DND-41 (cell line): Measurements from ENCODE around the gene C1orf74.

Experiments used
- ATAC-seq: fragments of 200-7000 bp; cut with Tn5 transposase; 3 replicates; pipeline ENCODE4 v1.9.1; 2021; ENCODE audit warnings: low read depth; ENCODE audit not compliant: insufficient read depth
- DNase-seq: peaks from one replicate; pipeline ENCODE4 v3.0.0-alpha.2; 2020
- H2AFZ ChIP-seq: 2 replicates; pipeline ENCODE4 v1.6.0; 2012; ENCODE audit warnings: low read depth, low read length
- H3K27ac ChIP-seq: 2 replicates; pipeline ENCODE4 v1.5.1; 2012; ENCODE audit warnings: low read length, inconsistent platforms
- H3K27me3 ChIP-seq: fragments of 200-600 bp; sonication (generic); 2 replicates; pipeline ENCODE4 v1.6.0; 2012; ENCODE audit warnings: low read length, mild to moderate bottlenecking, inconsistent platforms; ENCODE audit not compliant: insufficient read depth, poor library complexity
- H3K36me3 ChIP-seq: 2 replicates; pipeline ENCODE4 v1.5.1; 2012; ENCODE audit warnings: low read length, inconsistent platforms; ENCODE audit not compliant: insufficient read depth
- H3K4me1 ChIP-seq: 2 replicates; pipeline ENCODE4 v1.5.1; 2012; ENCODE audit warnings: mild to moderate bottlenecking, low read length; ENCODE audit not compliant: insufficient read depth
- H3K4me2 ChIP-seq: 2 replicates; pipeline ENCODE4 v1.6.0; 2012; ENCODE audit warnings: mild to moderate bottlenecking, moderate library complexity, low read length, inconsistent platforms; ENCODE audit not compliant: insufficient read depth
- H3K4me3 ChIP-seq, 2 experiments: fragments of 200-600 bp in 1 of 2; shearing (Covaris generic) in 1 of 2; 2 replicates each; pipeline ENCODE4 v1.5.1; 2012 to 2016; ENCODE audit warnings: inconsistent platforms in 2 of 2, low read length in 2 of 2, mild to moderate bottlenecking in 2 of 2, low read depth in 1 of 2, moderate library complexity in 1 of 2
- H3K79me2 ChIP-seq: 2 replicates; pipeline ENCODE4 v1.6.0; 2012; ENCODE audit warnings: low read length, inconsistent platforms; ENCODE audit not compliant: insufficient read depth
- H3K9ac ChIP-seq: 2 replicates; pipeline ENCODE4 v1.6.0; 2012; ENCODE audit warnings: low read depth, mild to moderate bottlenecking, inconsistent platforms, low read length, moderate library complexity
- H3K9me3 ChIP-seq: 2 replicates; pipeline ENCODE4 v1.5.1; 2012; ENCODE audit warnings: low read length, moderate library complexity, mild to moderate bottlenecking, inconsistent platforms; ENCODE audit not compliant: insufficient read depth, severe bottlenecking
- H4K20me1 ChIP-seq: 2 replicates; pipeline ENCODE4 v1.6.0; 2012; ENCODE audit warnings: low read length; ENCODE audit not compliant: insufficient read depth
- EZH2 ChIP-seq: IDR thresholded peaks from 3 replicates; pipeline ENCODE4 v1.6.1; 2012; ENCODE audit warnings: borderline replicate concordance, low read depth, mild to moderate bottlenecking, moderate library complexity, low read length, inconsistent platforms; ENCODE audit not compliant: severe bottlenecking
- TF ChIP-seq, protein P1 (sequence below): IDR thresholded peaks from 2 replicates; pipeline ENCODE4 v1.5.1; 2012; ENCODE audit warnings: borderline replicate concordance, low read length, moderate library complexity, mild to moderate bottlenecking; ENCODE audit not compliant: poor library complexity, severe bottlenecking; ENCODE audit errors: extremely low read depth

C1orf74 gene

DNA sequence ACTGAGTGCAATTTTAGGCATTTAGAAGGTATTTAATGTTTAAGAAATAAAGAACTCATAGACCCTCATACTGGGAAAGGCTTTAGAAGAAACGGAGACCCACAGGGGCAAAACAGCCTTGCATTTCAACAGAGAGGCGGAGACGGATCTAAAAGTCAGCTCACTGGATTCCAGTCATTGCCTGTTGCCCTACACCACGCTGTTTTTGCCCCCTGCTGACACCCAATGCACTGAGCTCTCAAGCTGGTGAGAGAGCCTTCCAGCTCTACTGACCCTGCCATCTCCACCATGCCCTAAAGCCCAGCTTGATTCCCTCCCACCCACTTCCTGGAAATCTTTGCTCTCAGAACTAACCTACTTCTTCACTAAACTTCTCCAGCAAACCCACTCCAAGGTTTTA lies 35.7 kb downstream of the C1orf74 start:
- H3K9ac ChIP-seq, result no peak overlapping the region
- no peak for TF ChIP-seq EZH2
- TF ChIP-seq, protein P1, sequence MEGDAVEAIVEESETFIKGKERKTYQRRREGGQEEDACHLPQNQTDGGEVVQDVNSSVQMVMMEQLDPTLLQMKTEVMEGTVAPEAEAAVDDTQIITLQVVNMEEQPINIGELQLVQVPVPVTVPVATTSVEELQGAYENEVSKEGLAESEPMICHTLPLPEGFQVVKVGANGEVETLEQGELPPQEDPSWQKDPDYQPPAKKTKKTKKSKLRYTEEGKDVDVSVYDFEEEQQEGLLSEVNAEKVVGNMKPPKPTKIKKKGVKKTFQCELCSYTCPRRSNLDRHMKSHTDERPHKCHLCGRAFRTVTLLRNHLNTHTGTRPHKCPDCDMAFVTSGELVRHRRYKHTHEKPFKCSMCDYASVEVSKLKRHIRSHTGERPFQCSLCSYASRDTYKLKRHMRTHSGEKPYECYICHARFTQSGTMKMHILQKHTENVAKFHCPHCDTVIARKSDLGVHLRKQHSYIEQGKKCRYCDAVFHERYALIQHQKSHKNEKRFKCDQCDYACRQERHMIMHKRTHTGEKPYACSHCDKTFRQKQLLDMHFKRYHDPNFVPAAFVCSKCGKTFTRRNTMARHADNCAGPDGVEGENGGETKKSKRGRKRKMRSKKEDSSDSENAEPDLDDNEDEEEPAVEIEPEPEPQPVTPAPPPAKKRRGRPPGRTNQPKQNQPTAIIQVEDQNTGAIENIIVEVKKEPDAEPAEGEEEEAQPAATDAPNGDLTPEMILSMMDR, result no peak
- 0 out of 2 replicates have a peak overlapping the region, but pooled peaks have one; percentile 8 for H2AFZ ChIP-seq
- DNase-seq (no peak), ATAC-seq (no peak)
- H3K4me3 ChIP-seq, result no peak overlapping the region
- no peaks in the 10 kb centered on the region for H3K4me1 ChIP-seq
- no peaks in the 10 kb centered on the region for H3K79me2 ChIP-seq
- H3K36me3 ChIP-seq, result no peaks in the 10 kb centered on the region
- H3K27ac ChIP-seq, result no peak overlapping the region
- H3K4me2 ChIP-seq, result no peak overlapping the region
- no peaks in the 10 kb centered on the region for H3K9me3 ChIP-seq
- H3K27me3 ChIP-seq, result no peaks in the 10 kb centered on the region
- H4K20me1 ChIP-seq, result no peaks in the 10 kb centered on the region

DNA sequence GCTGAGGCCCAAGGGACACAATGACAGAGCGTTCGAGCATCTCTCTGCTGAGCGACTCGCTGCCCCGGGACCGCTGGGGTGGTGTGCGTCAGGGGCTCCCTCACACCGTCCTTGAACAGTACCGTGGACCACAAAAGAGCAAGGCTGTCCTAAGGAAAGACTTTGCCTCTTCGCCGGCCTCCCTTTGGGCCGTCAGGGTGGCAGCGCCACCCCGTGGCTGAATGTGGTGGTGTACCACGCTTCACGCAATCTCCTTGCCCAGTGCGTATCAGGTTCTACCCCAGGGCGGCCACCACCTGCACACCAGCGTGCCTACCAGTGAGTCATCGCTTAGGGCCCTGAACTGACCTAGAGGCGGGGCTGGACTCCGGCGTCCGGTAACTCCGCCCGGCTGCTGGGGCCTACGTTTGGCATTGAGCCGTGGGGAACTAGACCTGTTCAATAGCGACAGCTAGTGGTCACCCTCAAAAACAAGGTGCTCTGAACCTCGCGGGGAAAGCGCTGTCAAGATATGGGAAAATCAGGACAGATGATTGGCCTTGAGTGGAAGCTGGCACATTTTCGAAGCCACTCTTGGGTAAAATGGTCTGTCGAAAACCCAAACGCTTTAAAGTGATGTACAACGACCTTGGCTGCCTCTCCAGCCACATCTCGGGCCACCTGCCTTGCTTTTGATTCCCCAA lies 36.6 kb downstream of the C1orf74 start:
- H3K36me3 ChIP-seq, result no peaks in the 10 kb centered on the region
- no peaks in the 10 kb centered on the region for H3K9me3 ChIP-seq
- no peak overlapping the region for H2AFZ ChIP-seq
- no peaks in the 10 kb centered on the region for H3K79me2 ChIP-seq
- H3K9ac ChIP-seq, result no peak overlapping the region
- ATAC-seq (peak; percentile 17; the same call in 1 of the 3 replicates), DNase-seq (no peak)
- H3K27ac ChIP-seq, result no peak overlapping the region
- H3K27me3 ChIP-seq, result no peaks in the 10 kb centered on the region
- no peaks in the 10 kb centered on the region for H4K20me1 ChIP-seq
- no peak overlapping the region for H3K4me2 ChIP-seq
- H3K4me3 ChIP-seq, result no peak overlapping the region
- TF ChIP-seq, protein P1, result peak; percentile 42
- TF ChIP-seq EZH2, result no peak
- H3K4me1 ChIP-seq, result no peaks in the 10 kb centered on the region

DNA sequence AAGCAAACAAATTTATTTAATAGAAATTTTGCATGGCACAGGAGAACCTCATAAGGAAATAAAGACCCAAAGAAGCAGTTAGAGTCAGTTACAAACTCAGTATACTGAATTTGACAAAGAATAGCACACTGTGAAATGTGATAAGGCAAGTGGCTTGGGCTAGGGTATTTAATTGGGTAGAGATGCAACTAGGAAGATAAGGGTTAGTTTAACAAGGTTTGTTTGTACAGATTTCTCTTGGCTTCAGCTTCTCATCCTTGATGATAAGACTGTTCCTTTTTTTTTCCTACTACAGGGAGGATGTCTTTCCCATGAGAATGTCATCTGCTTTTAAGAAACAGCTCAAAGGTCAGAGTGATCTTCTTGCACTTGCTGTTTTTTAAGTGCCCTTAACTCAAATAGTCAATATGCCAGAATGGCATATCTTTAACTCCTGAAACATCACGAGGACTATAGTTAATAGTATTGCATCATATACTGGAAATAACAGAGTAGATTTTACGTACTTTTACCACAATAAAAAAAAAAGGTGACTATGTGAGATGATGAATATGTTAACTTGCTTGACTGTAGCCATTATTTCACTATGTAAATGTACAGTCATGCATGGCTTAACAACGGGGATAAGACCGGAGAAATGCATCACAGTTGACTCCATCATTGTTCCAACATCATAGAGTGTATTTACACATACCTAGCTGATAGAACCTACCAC lies 37.8 kb downstream of the C1orf74 start:
- Histone ChIP-seq H3K9me3 (no peaks in the 10 kb centered on the region), H3K4me1 (no peaks in the 10 kb centered on the region), H3K27me3 (no peaks in the 10 kb centered on the region), H3K9ac (no peak overlapping the region), H2AFZ (no peak overlapping the region), H3K27ac (no peak overlapping the region), H3K36me3 (no peaks in the 10 kb centered on the region), H4K20me1 (no peaks in the 10 kb centered on the region), H3K79me2 (no peaks in the 10 kb centered on the region), H3K4me3 (no peak overlapping the region), H3K4me2 (no peak overlapping the region)
- ATAC-seq, result no peak
- TF ChIP-seq, protein P1, result no peak
- TF ChIP-seq EZH2, result no peak
- DNase-seq, result no peak
